Measurements from ENCODE around the gene SOX8.

SOX8 gene

DNA sequence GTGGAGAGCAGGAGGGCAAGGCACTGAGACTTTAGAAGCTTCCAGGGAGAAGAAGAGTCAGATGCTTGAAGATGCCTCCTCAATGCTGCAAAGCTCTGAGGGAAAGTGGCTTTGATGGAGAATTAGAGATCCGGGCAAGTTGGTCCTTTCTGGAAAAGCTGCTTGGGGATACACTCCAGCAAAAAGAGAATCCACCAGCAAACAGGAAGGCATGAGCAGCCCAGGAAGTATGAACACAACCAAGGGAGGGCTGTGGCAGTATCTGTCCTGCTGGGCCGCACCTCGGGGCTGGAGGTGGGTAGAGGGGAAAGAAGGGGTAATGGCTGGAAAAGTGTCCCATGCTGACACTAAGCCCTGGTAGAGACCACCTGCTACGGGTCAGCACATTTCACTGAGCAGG lies 16.1 kb upstream of the SOX8 start:
- H3K4me3 ChIP-seq (ENCODE audit: low read depth, low read length) = no peak overlapping the region
- TF ChIP-seq, protein P1, sequence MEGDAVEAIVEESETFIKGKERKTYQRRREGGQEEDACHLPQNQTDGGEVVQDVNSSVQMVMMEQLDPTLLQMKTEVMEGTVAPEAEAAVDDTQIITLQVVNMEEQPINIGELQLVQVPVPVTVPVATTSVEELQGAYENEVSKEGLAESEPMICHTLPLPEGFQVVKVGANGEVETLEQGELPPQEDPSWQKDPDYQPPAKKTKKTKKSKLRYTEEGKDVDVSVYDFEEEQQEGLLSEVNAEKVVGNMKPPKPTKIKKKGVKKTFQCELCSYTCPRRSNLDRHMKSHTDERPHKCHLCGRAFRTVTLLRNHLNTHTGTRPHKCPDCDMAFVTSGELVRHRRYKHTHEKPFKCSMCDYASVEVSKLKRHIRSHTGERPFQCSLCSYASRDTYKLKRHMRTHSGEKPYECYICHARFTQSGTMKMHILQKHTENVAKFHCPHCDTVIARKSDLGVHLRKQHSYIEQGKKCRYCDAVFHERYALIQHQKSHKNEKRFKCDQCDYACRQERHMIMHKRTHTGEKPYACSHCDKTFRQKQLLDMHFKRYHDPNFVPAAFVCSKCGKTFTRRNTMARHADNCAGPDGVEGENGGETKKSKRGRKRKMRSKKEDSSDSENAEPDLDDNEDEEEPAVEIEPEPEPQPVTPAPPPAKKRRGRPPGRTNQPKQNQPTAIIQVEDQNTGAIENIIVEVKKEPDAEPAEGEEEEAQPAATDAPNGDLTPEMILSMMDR (IDR thresholded peaks at IDR 0.05; ENCODE audit: borderline replicate concordance, insufficient read depth, low read depth, low read length) = no peak

DNA sequence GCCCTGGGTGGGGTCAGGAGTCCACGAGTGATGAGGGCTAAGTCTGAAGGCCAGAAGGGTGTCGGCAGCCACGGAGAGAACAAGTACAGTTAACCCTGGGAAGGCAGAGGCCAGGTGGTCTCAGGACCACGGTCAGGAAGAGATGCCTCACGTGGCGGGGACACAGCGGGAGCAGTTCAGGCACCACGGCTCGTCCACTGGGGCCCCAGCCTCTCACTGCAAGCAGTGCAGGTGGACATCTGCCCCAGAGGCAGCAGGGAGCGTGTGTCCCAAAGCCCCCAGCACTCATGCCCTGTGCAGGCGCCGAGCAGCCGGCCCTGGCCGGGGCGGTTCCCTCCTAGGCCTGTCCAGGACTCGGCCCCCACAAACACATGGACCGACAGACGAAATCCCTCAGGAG lies 15.5 kb upstream of the SOX8 start:
- TF ChIP-seq, protein P1 (IDR thresholded peaks at IDR 0.05; ENCODE audit: borderline replicate concordance, insufficient read depth, low read depth, low read length) = no peak
- H3K4me3 ChIP-seq (ENCODE audit: low read depth, low read length) = no peak overlapping the region

DNA sequence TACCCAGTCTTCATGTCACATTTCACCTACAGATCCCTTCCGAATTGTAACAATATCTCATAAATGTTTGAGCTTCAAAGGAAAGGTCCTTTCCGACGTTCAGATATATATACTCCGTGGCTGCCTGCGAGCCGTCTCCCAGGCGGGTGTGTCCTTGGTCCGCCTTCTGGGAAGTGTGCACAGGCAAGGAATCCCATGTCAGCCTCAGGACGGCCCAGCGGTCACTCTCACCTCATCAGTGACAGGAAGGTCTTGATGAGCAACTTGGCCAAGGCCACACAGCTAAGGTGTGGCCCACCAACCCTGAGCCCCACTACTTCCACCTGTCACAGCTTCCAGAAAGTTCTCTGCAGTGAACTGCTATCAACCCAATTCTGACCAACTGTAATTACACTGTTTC lies 15.1 kb upstream of the SOX8 start:
- no peak overlapping the region for H3K4me3 ChIP-seq (ENCODE audit: low read depth, low read length)
- TF ChIP-seq, protein P1 (IDR thresholded peaks at IDR 0.05; ENCODE audit: borderline replicate concordance, insufficient read depth, low read depth, low read length) = no peak

DNA sequence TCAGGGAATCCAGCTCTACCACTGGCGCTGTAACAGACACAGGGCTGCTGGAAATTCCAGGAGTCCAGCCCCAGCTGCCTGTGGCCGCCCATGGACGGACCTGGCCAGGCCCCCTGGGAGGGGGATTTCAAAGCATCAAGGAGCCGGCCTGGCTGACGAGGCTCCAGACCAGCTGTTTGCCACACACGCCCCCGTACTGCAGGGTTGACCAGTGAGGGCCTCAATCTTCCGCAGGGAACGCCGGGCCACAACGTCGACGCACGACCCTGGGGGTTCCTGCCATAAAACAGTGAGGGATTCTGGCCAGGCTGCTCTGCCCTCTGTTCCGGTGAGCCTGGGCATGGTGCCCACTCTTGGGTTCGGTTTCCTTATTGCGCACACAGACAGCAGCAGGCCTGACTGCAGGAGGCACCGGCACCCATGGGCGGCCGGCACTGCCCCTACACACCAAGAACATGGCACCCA lies 14.5 kb upstream of the SOX8 start:
- TF ChIP-seq, protein P1 (IDR thresholded peaks at IDR 0.05; ENCODE audit: borderline replicate concordance, insufficient read depth, low read depth, low read length) = no peak
- H3K4me3 ChIP-seq (ENCODE audit: low read depth, low read length) = no peak overlapping the region

DNA sequence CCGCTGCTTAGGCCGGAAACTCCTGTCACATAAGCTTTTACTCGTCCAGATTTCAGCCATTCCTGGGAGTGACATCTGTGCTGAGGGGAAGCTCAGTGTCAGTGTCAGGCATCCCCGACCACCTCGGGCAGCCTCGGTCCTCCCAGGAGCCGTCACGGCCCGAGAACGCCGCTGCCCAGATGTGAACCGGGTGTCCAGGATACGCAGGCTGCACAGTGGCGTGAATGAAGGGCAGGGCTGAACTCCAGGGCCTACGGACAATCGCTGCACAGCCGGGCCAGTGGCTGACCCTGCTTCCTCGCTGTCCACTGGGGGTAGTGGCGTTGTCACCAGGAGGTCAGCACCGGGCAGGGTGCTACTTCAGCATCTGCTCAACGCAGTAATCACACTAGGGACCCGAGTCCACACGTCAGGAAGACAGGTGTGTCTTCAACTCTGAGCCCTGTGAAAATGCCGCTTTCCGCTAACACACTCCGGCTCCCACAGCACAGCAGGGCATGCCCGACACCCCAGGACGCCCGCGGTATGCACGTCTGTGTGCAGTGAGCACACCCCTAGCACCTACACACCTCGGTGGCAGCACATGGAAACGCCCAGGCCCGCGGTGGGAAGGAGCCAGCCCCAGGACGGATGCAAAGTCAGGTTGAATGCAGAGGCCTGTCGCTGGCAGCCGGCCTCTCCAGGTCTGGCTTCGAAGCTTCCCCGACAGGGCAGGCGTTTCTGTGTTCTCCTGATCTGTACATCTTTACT lies 13.8 kb upstream of the SOX8 start:
- TF ChIP-seq, protein P1 (IDR thresholded peaks at IDR 0.05; ENCODE audit: borderline replicate concordance, insufficient read depth, low read depth, low read length) = no peak
- no peak overlapping the region for H3K4me3 ChIP-seq (ENCODE audit: low read depth, low read length)

DNA sequence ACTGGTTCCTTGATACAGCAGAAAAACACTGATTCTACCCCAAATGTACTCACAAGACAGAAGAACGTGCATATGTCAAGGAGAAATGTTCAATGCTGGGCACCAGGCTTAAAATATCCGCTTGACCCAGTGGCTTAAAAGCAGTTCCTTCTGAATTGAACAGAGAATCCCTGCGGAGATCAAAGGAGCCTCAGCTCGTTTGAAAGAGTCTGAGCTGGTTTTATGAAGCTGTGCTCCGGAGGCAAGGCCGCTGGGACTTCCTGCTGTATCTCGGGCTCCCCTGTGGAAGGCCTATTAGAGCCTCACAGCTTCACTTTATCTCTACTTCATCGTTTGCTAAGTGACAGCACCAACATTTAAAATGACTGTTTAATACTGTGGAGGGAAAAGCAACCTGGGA lies 12.9 kb upstream of the SOX8 start:
- TF ChIP-seq, protein P1 (IDR thresholded peaks at IDR 0.05; ENCODE audit: borderline replicate concordance, insufficient read depth, low read depth, low read length) = no peak
- H3K4me3 ChIP-seq (ENCODE audit: low read depth, low read length) = no peak overlapping the region

All from GM12875 (cell line).